Loucy (cell line): ENCODE data around the gene ELSPBP1.

Experiments
- CTCF ChIP-seq: fragments of 200-600 bp; sonication (generic); conservative IDR thresholded peaks from 2 replicates; pipeline ENCODE4 v1.5.1; 2014; ENCODE audit warnings: mild to moderate bottlenecking, antibody characterized with exemption, low read length
- EZH2phosphoT487 ChIP-seq: fragments of 200-600 bp; IDR thresholded peaks from 2 replicates; pipeline ENCODE4 v1.6.1; 2018; ENCODE audit warnings: antibody characterized with exemption, mild to moderate bottlenecking, moderate library complexity, borderline replicate concordance

- TF ChIP-seq CTCF (no peak), EZH2phosphoT487 (no peak)
Measured at GRCh38 chr19:47992070-47992469, 2.4 kb upstream of the ELSPBP1 start, which contains the start of gene BSPH1.
